ENCODE measurements around the gene LUC7L2. TPM values are rescaled to one million over a fixed set of nuclear protein-coding genes. Genes with fewer than 3 reads are reported as not detected.
"Not testable (repeated sequence)": the region's sequence is repeated elsewhere in the genome, so short reads cannot be mapped to it uniquely, and the experiment has no call there.

Gene LUC7L2
- total RNA-seq, 4 donors from 2014 or later: 125 to 179 (median 145) TPM

GRCh38 chr7:139329119-139329518 lies 30.6 kb upstream of the LUC7L2 start:
- Histone ChIP-seq H3K4me3 (replicated peaks in 1 of 3) (no peak overlapping the region), H3K4me1 (no peaks in the 10 kb centered on the region), H3K9me3 (no peaks in the 10 kb centered on the region), H3K27ac (no peak overlapping the region), H3K27me3 (no peaks in the 10 kb centered on the region), H3K36me3 (no peaks in the 10 kb centered on the region)
- WGBS, 2 donors: 62 to 69% methylated on average over 2 of the region's 2 CpGs
- no peak for TF ChIP-seq CTCF (IDR thresholded peaks at IDR 0.05)
- TF ChIP-seq POLR2A (IDR thresholded peaks at IDR 0.05): no peak
- intact Hi-C loops (cut with DNase I): no loop called here
- DNase-seq: no peak

DNA sequence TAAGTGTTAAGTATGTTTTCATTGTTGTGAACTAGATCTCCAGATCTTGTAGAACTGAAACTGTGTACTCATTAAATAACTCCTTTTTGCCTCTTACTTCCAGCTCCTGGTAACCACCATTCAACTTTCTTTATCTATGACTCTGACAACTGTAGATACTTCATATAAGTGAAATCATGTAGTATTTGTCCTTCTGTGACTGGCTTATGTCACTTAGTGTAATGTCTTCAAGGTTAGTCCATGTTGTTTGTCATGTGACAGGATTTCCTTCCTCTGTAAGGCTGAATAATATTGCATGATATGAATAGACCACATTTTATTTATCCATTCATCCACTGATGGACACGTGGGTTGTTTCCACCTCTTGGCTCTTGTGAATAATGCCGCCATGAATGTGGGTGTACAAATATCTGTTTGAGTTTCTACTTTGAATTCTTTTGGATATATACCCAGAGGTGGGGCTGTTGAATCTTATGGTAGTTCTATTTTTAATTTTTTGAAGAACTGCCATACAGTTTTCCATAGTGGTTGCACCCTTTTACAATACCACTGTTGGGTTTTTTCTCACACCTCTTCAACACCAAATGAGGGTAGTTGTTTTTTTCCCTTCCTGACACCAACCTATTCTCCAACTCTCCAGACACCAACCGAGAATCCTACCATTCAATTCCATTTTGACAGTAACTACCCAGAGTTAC lies 29.2 kb upstream of the LUC7L2 start:
- 81 to 86% methylated on average over 3 of the region's 3 CpGs for WGBS, 2 donors

GRCh38 chr7:139332697-139333359 lies 26.9 kb upstream of the LUC7L2 start:
- 82 to 86% methylated on average over 5 of the region's 5 CpGs for WGBS, 2 donors
- no peaks in the 10 kb centered on the region for H3K27me3 ChIP-seq
- H3K27ac ChIP-seq: no peak overlapping the region
- H3K36me3 ChIP-seq: no peaks in the 10 kb centered on the region
- no peaks in the 10 kb centered on the region for H3K4me1 ChIP-seq
- no peaks in the 10 kb centered on the region for H3K9me3 ChIP-seq
- TF ChIP-seq POLR2A (IDR thresholded peaks at IDR 0.05): no peak
- TF ChIP-seq CTCF (IDR thresholded peaks at IDR 0.05): no peak
- no peak overlapping the region for H3K4me3 ChIP-seq (replicated peaks in 1 of 3)
- intact Hi-C loops (cut with DNase I): no loop called here
- no peak for DNase-seq

More for the DNA sequence above, 29.2 kb upstream of the LUC7L2 start:
- Histone ChIP-seq H3K4me1 (no peaks in the 10 kb centered on the region), H3K36me3 (no peaks in the 10 kb centered on the region), H3K4me3 (replicated peaks in 1 of 3) (no peak overlapping the region), H3K9me3 (no peaks in the 10 kb centered on the region), H3K27me3 (no peaks in the 10 kb centered on the region), H3K27ac (no peak overlapping the region)
- no peak for DNase-seq
- no peak for TF ChIP-seq CTCF (IDR thresholded peaks at IDR 0.05)
- TF ChIP-seq POLR2A (IDR thresholded peaks at IDR 0.05): no peak
- intact Hi-C loops (cut with DNase I): no loop called here

GRCh38 chr7:139333443-139333842 lies 26.3 kb upstream of the LUC7L2 start:
- H3K27ac ChIP-seq; H3K9me3 ChIP-seq; H3K4me3 ChIP-seq (replicated peaks in 1 of 3); intact Hi-C loops (cut with DNase I); H3K4me1 ChIP-seq; H3K27me3 ChIP-seq; H3K36me3 ChIP-seq; DNase-seq: not testable (repeated sequence)
- 95 to 97% methylated on average over 13 of the region's 13 CpGs for WGBS, 2 donors

GRCh38 chr7:139334399-139335150 lies 25.1 kb upstream of the LUC7L2 start:
- no peak overlapping the region for H3K27ac ChIP-seq
- no peak for DNase-seq
- TF ChIP-seq CTCF (IDR thresholded peaks at IDR 0.05) (no peak), POLR2A (IDR thresholded peaks at IDR 0.05) (no peak)
- H3K4me1 ChIP-seq: no peaks in the 10 kb centered on the region
- no peaks in the 10 kb centered on the region for H3K9me3 ChIP-seq
- no peak overlapping the region for H3K4me3 ChIP-seq (replicated peaks in 1 of 3)
- WGBS, 2 donors: 94 to 96% methylated on average over 4 of the region's 4 CpGs
- H3K27me3 ChIP-seq: no peaks in the 10 kb centered on the region
- intact Hi-C loops (cut with DNase I): no loop called here
- H3K36me3 ChIP-seq: no peaks in the 10 kb centered on the region
